Motor neuron (in vitro differentiated cells): ENCODE data around the gene RPH3AL. TPM values are rescaled to one million over a fixed set of nuclear protein-coding genes. Genes with fewer than 3 reads are reported as not detected.

Experiments
- ATAC-seq, 8 experiments: fragments of 200-7000 bp; cut with Tn5 transposase; replicated peaks in 6 of 8; 2 replicates each; pipeline ENCODE4 v1.8.0; 2021; ENCODE audit warnings: mild to moderate bottlenecking in 8 of 8, moderate library complexity in 8 of 8
- H3K27ac ChIP-seq, 2 donors: fragments of 250-450 bp; sonication (Bioruptor Pico); 2 replicates each; pipeline ENCODE4 v1.9.0; 2021; ENCODE audit warnings: antibody characterized with exemption in 2 of 2, mild to moderate bottlenecking in 2 of 2, moderate library complexity in 1 of 2
- H3K4me1 ChIP-seq, 2 donors: fragments of 250-450 bp; sonication (Bioruptor Pico); replicated peaks in 1 of 2; 2 replicates each; pipeline ENCODE4 v1.6.1; 2021; ENCODE audit warnings: antibody characterized with exemption in 2 of 2, mild to moderate bottlenecking in 2 of 2, moderate library complexity in 1 of 2
- H3K4me3 ChIP-seq, 5 donors: fragments of 250-450 bp; sonication (Bioruptor Pico); 2 replicates each; pipeline ENCODE4 v1.9.0; 2021; ENCODE audit warnings: antibody characterized with exemption in 5 of 5, mild to moderate bottlenecking in 5 of 5, moderate library complexity in 4 of 5
- WGBS, 10 experiments: fragments of 450-650 bp; shearing (Covaris generic); methylation state at CpG; one replicate each; pipeline ENCODE4 v1.0.0; 2022; 5-methylcytosine and 5-hydroxymethylcytosine counted together
- in situ Hi-C, 9 experiments: fragments of 400-800 bp; cut with MboI; loops; one replicate each; pipeline ENCODE4 v1.15.0; 2021; ENCODE audit warnings: low sequenced_read_pairs in 9 of 9, low pct_unique_long_range_greater_than_20kb in 2 of 9; ENCODE audit not compliant: unreplicated experiment in 9 of 9
- total RNA-seq, 8 experiments: library from RNA; unstranded; fragments of 300-600 nt; gene quantifications; 2 replicates each; pipeline versions ENCODE4 v1.2.3 to v1.2.4, GENCODE V29; 2022

The RPH3AL gene
- total RNA-seq, 8 experiments from 2014 or later, result 1.4 to 7.6 (median 3.0) TPM

GRCh38 chr17:345261-345660 lies 7.3 kb downstream of the RPH3AL start:
- in situ Hi-C loops, result no loop called here
- H3K27ac ChIP-seq, result no peak overlapping the region

DNA sequence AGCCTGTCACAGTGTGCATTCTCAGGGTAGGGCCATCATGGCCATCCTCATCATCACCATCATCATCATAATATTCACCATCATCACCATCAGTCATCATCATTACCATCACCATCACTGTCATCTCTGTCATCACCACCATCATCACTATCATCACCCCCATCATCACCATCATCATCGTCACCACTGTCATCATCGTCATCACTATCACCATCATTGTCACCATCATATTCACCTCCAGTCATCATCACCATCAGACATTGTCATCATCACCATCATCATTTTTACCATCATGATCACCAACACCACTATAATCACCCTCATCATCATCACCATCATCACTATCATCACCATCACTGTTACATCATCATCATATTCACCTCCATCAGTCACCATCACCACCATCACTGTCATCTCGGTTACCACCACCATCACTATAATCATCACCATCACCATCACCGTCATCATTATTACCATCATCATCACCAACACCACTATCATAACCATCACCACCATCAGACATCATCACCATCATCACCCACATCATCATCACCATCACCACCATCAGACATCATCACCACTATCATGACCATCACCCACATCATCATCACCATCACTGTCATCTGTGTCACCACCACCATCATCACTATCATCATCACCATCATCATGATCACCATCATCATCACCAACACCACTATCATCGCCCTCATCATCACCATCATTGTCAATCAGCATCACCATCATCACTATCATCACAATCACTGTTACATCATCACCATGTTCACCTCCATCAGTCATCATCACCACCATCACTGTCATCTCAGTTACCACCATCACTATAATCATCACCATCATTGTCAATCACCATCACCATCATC lies 8.5 kb downstream of the RPH3AL start:
- Histone ChIP-seq H3K4me3 (no peak overlapping the region), H3K27ac (no peak overlapping the region), H3K4me1 (peaks cover 13 to 15% of the 10 kb centered on the region in 2 donors)
- in situ Hi-C loops, result no loop called here
- 77 to 100% (median 100%) methylated on average over 1 to 5 of the region's 5 CpGs; no CpG with 5 or more reads in 3 of the 10 experiments for WGBS, 10 experiments
- ATAC-seq, result no peak

More at GRCh38 chr17:345261-345660, 7.3 kb downstream of the RPH3AL start:
- Histone ChIP-seq H3K4me1 (peaks cover 11 to 15% of the 10 kb centered on the region in 2 donors), H3K4me3 (no peak overlapping the region)
- WGBS, 10 experiments, result no CpG with 5 or more reads among the region's 5 CpGs
- no peak for ATAC-seq

GRCh38 chr17:343211-343610 lies 9.4 kb downstream of the RPH3AL start:
- WGBS, 10 experiments, result 17 to 100% (median 57%) methylated on average over 1 to 7 of the region's 7 CpGs; no CpG with 5 or more reads in 4 of the 10 experiments
- in situ Hi-C loops, result no loop called here
- Histone ChIP-seq H3K4me1 (peaks cover 9 to 14% of the 10 kb centered on the region in 2 donors), H3K27ac (no peak overlapping the region), H3K4me3 (no peak overlapping the region)
- no peak for ATAC-seq

GRCh38 chr17:340074-340473 lies 12.5 kb downstream of the RPH3AL start:
- H3K4me3 ChIP-seq, result no peak overlapping the region
- no peak for ATAC-seq
- H3K27ac ChIP-seq, result no peak overlapping the region
- H3K4me1 ChIP-seq, result peaks cover 8 to 12% of the 10 kb centered on the region in 2 donors
- in situ Hi-C loops, result no loop called here
- WGBS, 10 experiments, result 92 to 100% methylated on average over 2 of the region's 4 CpGs; no CpG with 5 or more reads in 8 of the 10 experiments

GRCh38 chr17:339193-340061 lies 13.2 kb downstream of the RPH3AL start:
- in situ Hi-C loops, result no loop called here
- H3K27ac ChIP-seq, result peak overlapping the region in 1 of 2 donors; percentile 10
- H3K4me1 ChIP-seq, result peaks cover 8 to 12% of the 10 kb centered on the region in 2 donors
- ATAC-seq, result no peak
- no peak overlapping the region for H3K4me3 ChIP-seq
- WGBS, 10 experiments, result 80 to 93% (median 85%) methylated on average over 1 to 3 of the region's 23 CpGs; no CpG with 5 or more reads in 6 of the 10 experiments

DNA sequence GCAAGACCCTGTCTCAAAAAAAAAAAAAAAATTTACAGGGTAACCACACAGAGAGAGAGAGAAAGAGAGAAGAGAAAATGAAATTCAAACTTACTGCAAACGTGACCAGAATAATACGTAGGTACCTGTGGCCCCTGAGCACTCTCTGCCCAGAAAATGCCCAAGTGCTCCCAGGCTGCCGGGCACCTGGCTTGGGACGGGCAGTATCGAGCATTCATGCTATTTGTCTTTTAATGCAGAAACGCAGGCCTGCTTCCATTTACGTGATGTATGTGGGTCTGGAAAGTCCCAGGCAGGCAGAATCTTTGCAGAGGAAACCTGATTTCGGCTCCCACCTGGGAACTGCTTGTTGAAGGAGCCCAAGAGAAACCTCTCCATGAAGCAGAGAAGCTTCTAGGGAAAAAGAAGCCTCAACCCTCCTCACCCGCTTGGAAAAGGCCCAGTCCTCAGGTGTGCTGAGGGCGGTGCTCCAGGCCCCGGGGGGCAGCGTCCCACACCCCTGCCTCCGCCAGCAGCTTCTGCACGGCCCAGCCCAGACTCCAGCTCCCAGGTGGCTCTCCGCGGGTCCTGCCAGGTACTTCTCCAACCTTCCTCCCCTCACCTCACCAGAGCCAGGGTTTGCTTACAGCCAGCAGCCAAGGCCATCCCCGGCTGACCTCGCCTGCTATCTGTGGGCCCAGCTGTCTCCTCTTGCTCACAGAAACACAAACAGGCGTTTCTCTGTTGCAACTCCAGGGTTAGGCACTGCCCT lies 14.0 kb downstream of the RPH3AL start:
- 54 to 100% (median 85%) methylated on average over 1 to 10 of the region's 19 CpGs for WGBS, 10 experiments
- peak in 1 of 8 experiments; percentile 18 for ATAC-seq
- in situ Hi-C loops, result no loop called here

GRCh38 chr17:337866-338265 lies 14.7 kb downstream of the RPH3AL start:
- peaks cover 20 to 24% of the 10 kb centered on the region in 2 donors for H3K4me1 ChIP-seq
- H3K4me3 ChIP-seq, result no peak overlapping the region
- ATAC-seq, result no peak
- H3K27ac ChIP-seq, result no peak overlapping the region
- in situ Hi-C loops, result no loop called here
- 0 to 100% (median 79%) methylated on average over 1 to 6 of the region's 7 CpGs; no CpG with 5 or more reads in 3 of the 10 experiments for WGBS, 10 experiments

More for the DNA sequence above, 14.0 kb downstream of the RPH3AL start:
- H3K4me1 ChIP-seq, result peaks cover 14 to 18% of the 10 kb centered on the region in 2 donors
- peak overlapping the region in 1 of 2 donors; percentile 10 for H3K27ac ChIP-seq
- H3K4me3 ChIP-seq, result no peak overlapping the region

- in situ Hi-C loops, result no loop called here
- H3K27ac ChIP-seq, result no peak overlapping the region
- 14 to 100% (median 75%) methylated on average over 2 to 9 of the region's 15 CpGs; no CpG with 5 or more reads in 4 of the 10 experiments for WGBS, 10 experiments
- no peak for ATAC-seq
- peaks cover 24 to 28% of the 10 kb centered on the region in 2 donors for H3K4me1 ChIP-seq
- no peak overlapping the region for H3K4me3 ChIP-seq
These were observed 15.2 kb downstream of the RPH3AL start for GRCh38 chr17:337453-337852.

DNA sequence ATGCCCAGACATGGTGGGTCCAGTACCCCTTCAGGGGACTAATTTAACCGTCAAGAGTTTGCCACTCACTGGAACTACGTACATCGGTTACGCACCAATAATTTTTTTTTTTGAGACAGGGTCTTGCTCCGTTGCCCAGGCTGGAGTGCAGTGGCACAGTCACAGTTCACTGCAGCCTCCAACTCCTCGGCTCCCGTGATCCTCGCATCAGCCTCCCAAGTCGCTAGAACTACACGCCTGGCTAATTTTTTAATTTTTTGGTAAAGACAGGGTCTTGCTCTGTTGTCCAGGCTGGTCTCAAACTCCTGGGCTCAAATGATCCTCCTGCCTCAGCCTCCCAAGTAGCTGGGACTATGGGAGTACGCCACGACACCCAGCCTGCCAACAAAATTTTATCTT lies 15.6 kb downstream of the RPH3AL start:
- Histone ChIP-seq H3K4me3 (no peak overlapping the region), H3K4me1 (peaks cover 29% of the 10 kb centered on the region in 2 donors), H3K27ac (no peak overlapping the region)
- in situ Hi-C loops, result no loop called here
- WGBS, 10 experiments, result 70 to 100% (median 97%) methylated on average over 1 to 10 of the region's 12 CpGs
- ATAC-seq, result no peak

GRCh38 chr17:336110-337021 lies 16.2 kb downstream of the RPH3AL start:
- peak in 3 of 8 experiments; percentile 11 to 51 (median 32) for ATAC-seq
- in situ Hi-C loops, result no loop called here
- Histone ChIP-seq H3K4me1 (peaks cover 29% of the 10 kb centered on the region in 2 donors), H3K27ac (no peak overlapping the region), H3K4me3 (no peak overlapping the region)
- WGBS, 10 experiments, result 32 to 90% (median 73%) methylated on average over 1 to 8 of the region's 37 CpGs; no CpG with 5 or more reads in 4 of the 10 experiments

GRCh38 chr17:335691-336090 lies 16.9 kb downstream of the RPH3AL start:
- ATAC-seq, result no peak
- in situ Hi-C loops, result no loop called here
- H3K4me3 ChIP-seq, result no peak overlapping the region
- peaks cover 29% of the 10 kb centered on the region in 2 donors for H3K4me1 ChIP-seq
- no peak overlapping the region for H3K27ac ChIP-seq
- 49 to 83% (median 56%) methylated on average over 1 to 7 of the region's 12 CpGs; no CpG with 5 or more reads in 4 of the 10 experiments for WGBS, 10 experiments
